Neutrophil (primary cell): Measurements from ENCODE around the gene CLMN.

Experiments
- H3K27ac ChIP-seq: fragments of 200-600 bp; sonication (generic); 2 replicates; pipeline ENCODE4 v1.5.1; 2016; ENCODE audit warnings: mild to moderate bottlenecking, moderate library complexity
- H3K27me3 ChIP-seq: fragments of 200-600 bp; sonication (generic); 2 replicates; pipeline ENCODE4 v1.6.0; 2016; ENCODE audit warnings: mild to moderate bottlenecking
- H3K36me3 ChIP-seq: fragments of 200-600 bp; sonication (generic); 2 replicates; pipeline ENCODE4 v1.5.1; 2017
- H3K4me1 ChIP-seq, 2 experiments: fragments of 200-600 bp in 1 of 2; sonication (generic) in 1 of 2; 1 replicate in 1 of 2; 2 replicates in 1 of 2; pipeline versions ENCODE4 v1.5.1 to v1.6.1; 2013 to 2016; ENCODE audit warnings: low read depth in 1 of 2, low read length in 1 of 2, mild to moderate bottlenecking in 1 of 2, moderate library complexity in 1 of 2; ENCODE audit not compliant: control insufficient read depth in 1 of 2, insufficient read depth in 1 of 2
- H3K4me3 ChIP-seq, 2 experiments: fragments of 200-600 bp in 1 of 2; sonication (generic) in 1 of 2; 1 replicate in 1 of 2; 2 replicates in 1 of 2; pipeline ENCODE4 v1.5.1; 2013 to 2016; ENCODE audit warnings: low read depth in 1 of 2, low read length in 1 of 2, mild to moderate bottlenecking in 1 of 2, moderate library complexity in 1 of 2
- H3K9me3 ChIP-seq: fragments of 200-600 bp; sonication (generic); 2 replicates; pipeline ENCODE4 v1.5.1; 2016
- CTCF ChIP-seq: fragments of 200-600 bp; sonication (generic); IDR thresholded peaks from 2 replicates; pipeline ENCODE4 v1.5.1; 2016; ENCODE audit warnings: antibody characterized with exemption

CLMN gene

GRCh38 chr14:95244587-95244986, 75.1 kb downstream of the CLMN start:
- H3K27me3 ChIP-seq = no peaks in the 10 kb centered on the region
- H3K9me3 ChIP-seq = no peaks in the 10 kb centered on the region
- no peaks in the 10 kb centered on the region for H3K4me1 ChIP-seq
- H3K4me3 ChIP-seq = no peak overlapping the region
- TF ChIP-seq CTCF = no peak
- H3K36me3 ChIP-seq = no peaks in the 10 kb centered on the region
- no peak overlapping the region for H3K27ac ChIP-seq

DNA sequence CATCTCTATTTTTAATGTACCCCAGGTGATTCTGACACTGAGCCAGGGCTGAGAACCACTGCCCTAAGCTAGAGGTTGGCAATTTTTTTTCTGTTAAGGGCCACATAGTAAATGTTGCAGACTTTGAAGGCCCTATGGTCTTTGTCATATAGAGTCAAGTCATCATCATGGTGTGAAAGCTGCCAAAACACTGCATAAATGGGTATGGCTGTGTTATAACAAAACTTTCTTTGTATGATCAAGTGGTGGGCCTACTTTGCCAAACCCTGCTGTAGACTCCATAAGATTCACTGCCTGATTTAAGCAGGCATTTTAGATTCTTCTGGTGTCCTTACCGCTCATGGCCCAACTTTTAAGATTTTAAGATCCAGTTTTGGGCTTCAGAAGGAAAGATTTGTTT, 76.8 kb downstream of the CLMN start:
- Histone ChIP-seq H3K4me1 (no peaks in the 10 kb centered on the region), H3K4me3 (no peak overlapping the region), H3K27me3 (no peaks in the 10 kb centered on the region), H3K27ac (no peak overlapping the region), H3K36me3 (no peaks in the 10 kb centered on the region), H3K9me3 (no peaks in the 10 kb centered on the region)
- TF ChIP-seq CTCF = no peak

DNA sequence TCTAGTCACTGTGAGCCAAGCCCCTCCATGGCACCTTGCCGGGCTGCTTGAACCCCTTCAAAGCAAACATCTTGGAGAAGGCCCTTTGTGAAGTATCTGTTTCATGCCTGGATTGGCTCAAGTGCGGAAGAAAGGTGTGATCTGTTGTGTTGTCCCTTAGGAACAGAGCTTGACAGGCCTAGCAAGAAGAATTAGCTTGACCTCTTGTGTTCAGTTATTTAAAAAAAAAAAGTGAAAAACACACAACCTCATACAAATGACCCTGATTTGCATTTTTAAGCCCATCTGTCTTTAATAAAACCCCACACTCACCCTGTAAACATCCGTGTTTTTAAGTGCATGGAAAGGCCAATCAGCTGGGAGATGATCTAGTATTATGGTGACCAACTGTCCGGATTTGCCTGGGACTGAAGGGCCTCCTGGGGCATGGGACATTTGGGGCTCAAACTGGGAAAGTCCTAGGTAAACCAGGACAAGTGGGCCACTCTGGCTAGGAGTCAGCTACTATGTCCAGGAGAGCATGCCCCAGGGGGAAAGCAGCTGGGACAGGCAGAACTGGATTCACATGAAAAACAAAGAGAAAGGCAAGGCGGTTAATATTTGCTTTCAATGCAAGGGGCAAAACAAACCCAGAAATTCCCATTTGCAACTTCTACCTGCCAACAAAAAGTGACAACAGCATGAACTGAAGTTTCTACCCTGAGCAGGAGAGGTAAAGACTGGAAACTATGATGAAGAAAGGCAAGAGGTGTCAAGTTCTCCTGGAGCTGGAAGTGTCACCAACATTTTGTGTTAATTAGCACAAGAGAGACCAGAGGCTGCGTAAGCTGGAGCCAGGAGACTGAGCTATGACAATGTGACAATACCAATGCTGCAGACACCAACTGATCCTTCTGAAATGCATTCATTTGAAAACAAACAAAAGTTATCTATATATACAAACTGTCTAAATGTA, 78.6 kb downstream of the CLMN start:
- H3K4me1 ChIP-seq = no peaks in the 10 kb centered on the region
- TF ChIP-seq CTCF = no peak
- no peak overlapping the region for H3K4me3 ChIP-seq
- no peaks in the 10 kb centered on the region for H3K36me3 ChIP-seq
- no peaks in the 10 kb centered on the region for H3K9me3 ChIP-seq
- H3K27me3 ChIP-seq = no peaks in the 10 kb centered on the region
- no peak overlapping the region for H3K27ac ChIP-seq

DNA sequence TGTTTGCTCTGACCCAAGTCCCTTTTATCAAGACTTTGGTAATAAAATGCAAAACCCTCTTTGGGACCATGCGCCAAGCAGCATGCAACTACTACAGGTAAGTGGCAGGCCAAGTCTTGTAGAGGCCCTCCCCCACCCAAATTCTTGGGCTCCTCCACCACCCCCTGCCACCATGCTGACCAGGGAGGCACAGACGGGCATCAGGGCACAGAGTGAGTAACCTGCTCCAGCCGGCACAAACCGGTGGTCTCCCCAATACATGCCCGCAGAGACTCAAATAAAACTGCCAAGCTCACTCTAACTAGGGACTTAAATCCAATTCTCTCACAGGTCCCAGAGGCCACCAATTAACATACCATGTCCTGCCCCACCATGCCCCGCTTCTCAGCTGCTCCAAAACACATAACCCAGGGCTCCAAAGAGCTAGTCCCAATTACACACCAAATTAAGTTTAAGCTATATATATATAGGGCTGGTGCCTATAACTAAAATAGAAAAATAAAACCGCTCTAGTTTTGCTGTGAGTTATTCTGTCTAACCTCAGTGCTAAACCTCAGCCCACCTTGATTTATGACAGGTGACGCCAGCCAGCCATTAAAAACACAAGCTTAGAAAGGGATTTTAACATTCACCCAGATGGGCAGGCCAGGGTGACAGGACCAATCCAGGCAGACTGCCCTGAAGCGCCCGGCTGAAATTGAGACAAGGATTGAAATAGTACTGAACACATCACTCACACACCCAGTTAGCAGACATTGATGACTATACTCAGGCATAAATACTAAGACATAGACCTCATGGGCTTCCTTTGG, 81.0 kb downstream of the CLMN start:
- H3K4me1 ChIP-seq = no peaks in the 10 kb centered on the region
- no peak for TF ChIP-seq CTCF
- no peaks in the 10 kb centered on the region for H3K27me3 ChIP-seq
- H3K27ac ChIP-seq = no peak overlapping the region
- H3K9me3 ChIP-seq = no peaks in the 10 kb centered on the region
- H3K4me3 ChIP-seq = no peak overlapping the region
- H3K36me3 ChIP-seq = no peaks in the 10 kb centered on the region

DNA sequence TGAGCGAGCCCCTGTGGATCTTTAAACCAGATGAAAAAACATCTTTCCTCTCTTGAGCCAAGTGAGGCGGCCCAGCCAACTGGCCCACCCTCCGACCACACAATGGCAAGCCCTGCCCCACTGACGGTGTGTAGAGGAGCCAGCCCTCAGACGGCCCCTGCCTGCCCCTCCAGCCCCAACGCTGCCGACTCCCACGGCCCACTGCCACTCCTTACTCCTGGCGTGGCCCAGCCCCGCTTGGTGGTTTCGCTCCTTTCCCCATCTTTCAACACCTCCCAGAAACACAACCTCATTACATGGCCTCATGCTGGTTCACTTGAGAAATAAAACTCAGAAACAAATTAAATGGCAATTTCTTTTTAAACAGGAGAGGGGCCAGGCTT, 81.8 kb downstream of the CLMN start:
- TF ChIP-seq CTCF = no peak
- Histone ChIP-seq H3K4me3 (no peak overlapping the region), H3K9me3 (no peaks in the 10 kb centered on the region), H3K4me1 (no peaks in the 10 kb centered on the region), H3K36me3 (no peaks in the 10 kb centered on the region), H3K27me3 (no peaks in the 10 kb centered on the region), H3K27ac (no peak overlapping the region)
